Activated naive CD4-positive, alpha-beta T cell treated with anti-CD3 and anti-CD28 coated beads, Interleukin-2, amount 10 ng/mL, durations not matched to agents 7 days and 5 days (primary cell): Measurements from ENCODE around the gene INSR.
"Not testable (repeated sequence)": the region's sequence is repeated elsewhere in the genome, so short reads cannot be mapped to it uniquely, and the experiment has no call there.

Experiments
- CTCF ChIA-PET: fragments of 350-600 bp; sonication (Branson Sonifier 250); formaldehyde crosslinking; loops from one replicate; lab custom pipeline; 2021; ENCODE audit warnings: antibody characterized with exemption; lab: Charles Lee
- DNase-seq: peaks from one replicate; pipeline ENCODE4 v3.0.0-alpha.2; 2020
- H3K27ac Mint-ChIP-seq: one replicate; pipeline ENCODE4 v1.8.0; 2021; ENCODE audit warnings: mild to moderate bottlenecking, moderate library complexity, mixed read lengths
- H3K27me3 Mint-ChIP-seq: one replicate; pipeline ENCODE4 v1.8.0; 2021; ENCODE audit warnings: mild to moderate bottlenecking, mixed read lengths
- H3K36me3 Mint-ChIP-seq: one replicate; pipeline ENCODE4 v1.8.0; 2021; ENCODE audit warnings: mixed read lengths
- H3K4me1 Mint-ChIP-seq: one replicate; pipeline ENCODE4 v1.8.0; 2021; ENCODE audit warnings: mixed read lengths
- H3K4me3 Mint-ChIP-seq: one replicate; pipeline ENCODE4 v1.8.0; 2021; ENCODE audit warnings: mild to moderate bottlenecking, moderate library complexity, mixed read lengths
- H3K9me3 Mint-ChIP-seq: one replicate; pipeline ENCODE4 v1.8.0; 2021; ENCODE audit warnings: mixed read lengths

INSR gene

DNA sequence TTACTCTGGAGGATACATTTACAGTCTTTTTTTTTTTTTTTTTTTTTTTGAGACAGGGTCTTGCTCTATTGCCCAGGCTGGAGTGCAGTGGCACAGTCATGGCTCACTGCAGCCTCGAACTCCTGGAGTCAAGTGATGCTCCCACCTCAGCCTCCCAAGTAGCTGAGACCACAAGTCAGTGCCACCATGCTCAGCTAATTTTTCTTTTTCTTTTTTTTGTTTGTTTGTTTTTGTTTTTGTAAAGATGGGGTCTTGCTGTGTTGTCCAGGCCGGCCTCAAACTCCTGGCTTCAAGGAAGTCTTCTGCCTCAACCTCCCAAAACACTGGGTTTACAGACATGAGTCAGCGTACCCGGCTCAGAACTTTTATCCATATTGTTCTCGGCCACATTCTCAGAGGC, 64.5 kb downstream of the INSR start:
- Mint-ChIP-seq H3K36me3 (no peaks in the 10 kb centered on the region), H3K9me3 (no peaks in the 10 kb centered on the region), H3K4me1 (peaks cover 5% of the 10 kb centered on the region), H3K4me3 (no peak overlapping the region), H3K27me3 (peaks cover 10% of the 10 kb centered on the region), H3K27ac (no peak overlapping the region)
- no peak for DNase-seq
- CTCF ChIA-PET, result no interaction called here

DNA sequence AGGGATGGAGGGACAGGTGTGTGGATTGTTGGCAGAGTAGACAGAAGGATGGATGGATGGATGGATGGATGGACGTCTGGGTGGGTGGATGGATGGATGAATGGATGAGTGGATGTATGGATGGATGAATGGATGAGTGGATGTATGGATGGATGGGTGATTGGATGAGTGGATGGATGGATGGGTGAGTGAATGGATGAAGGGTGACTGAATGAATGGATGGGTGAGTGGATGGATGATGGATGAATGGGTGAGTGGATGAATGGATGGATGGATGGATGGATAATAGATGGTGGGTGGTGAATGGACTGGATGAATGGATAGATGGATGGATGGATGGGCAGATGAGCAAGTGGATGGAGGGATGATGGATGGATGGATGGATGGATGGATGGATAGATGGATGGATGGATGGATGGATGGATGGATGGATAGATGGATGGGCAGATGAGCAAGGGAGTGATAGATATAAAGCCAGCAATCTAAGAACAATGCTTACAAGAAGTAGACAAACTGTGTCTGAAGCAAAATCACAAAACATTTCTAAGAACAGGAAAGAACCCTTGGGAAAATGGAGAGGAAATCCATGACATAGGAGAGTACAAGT, 65.2 kb downstream of the INSR start:
- Mint-ChIP-seq H3K4me3 (no peak overlapping the region), H3K4me1 (peaks cover 5% of the 10 kb centered on the region), H3K9me3 (no peaks in the 10 kb centered on the region), H3K36me3 (no peaks in the 10 kb centered on the region), H3K27me3 (peaks cover 13% of the 10 kb centered on the region), H3K27ac (no peak overlapping the region)
- CTCF ChIA-PET, result no interaction called here
- no peak for DNase-seq

DNA sequence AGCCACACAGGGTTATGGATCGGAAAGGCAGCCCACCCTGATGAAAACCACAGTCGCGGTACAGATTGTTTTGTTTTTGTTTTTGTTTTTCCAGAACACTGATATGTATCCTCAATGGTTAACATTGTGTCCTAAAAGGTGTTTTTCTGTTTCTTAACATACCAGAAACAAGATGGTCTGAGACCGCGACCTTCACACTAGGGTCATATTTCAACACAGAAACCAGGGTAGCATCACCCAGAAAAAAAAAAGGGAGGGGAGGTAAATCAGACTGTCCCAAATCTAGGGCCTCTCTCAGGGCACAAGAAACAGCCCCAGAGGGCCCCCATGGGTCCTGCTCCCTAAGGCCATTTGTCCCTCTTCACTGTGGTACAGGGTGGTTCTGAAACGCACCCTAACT, 66.5 kb downstream of the INSR start:
- Mint-ChIP-seq H3K9me3 (no peaks in the 10 kb centered on the region), H3K27ac (no peak overlapping the region), H3K4me3 (no peak overlapping the region), H3K36me3 (no peaks in the 10 kb centered on the region), H3K4me1 (peaks cover 5% of the 10 kb centered on the region), H3K27me3 (peaks cover 13% of the 10 kb centered on the region)
- DNase-seq, result no peak
- CTCF ChIA-PET, result no interaction called here

DNA sequence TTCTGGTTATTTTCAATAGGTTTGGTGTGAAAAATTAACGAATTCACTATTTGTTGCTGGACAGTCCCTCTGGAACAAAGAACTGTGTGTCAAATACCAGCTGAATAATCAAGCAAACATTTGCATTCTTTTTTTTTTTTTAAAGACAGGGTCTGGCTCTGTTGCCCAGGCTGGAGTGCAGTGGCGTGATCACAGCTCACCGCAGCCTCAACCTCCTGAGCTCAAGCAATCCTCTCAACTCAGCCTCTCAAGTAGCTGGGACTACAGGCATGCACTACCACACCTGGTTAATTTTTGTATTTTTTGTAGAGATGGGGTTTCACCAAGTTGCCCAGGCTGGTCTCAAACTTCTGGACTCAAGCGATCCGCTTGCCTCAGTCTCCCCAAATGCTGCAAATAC, 67.1 kb downstream of the INSR start:
- H3K9me3 Mint-ChIP-seq, H3K27ac Mint-ChIP-seq, H3K36me3 Mint-ChIP-seq, H3K4me3 Mint-ChIP-seq, H3K4me1 Mint-ChIP-seq, DNase-seq, CTCF ChIA-PET: not testable (repeated sequence)
- peaks cover 13% of the 10 kb centered on the region for H3K27me3 Mint-ChIP-seq

DNA sequence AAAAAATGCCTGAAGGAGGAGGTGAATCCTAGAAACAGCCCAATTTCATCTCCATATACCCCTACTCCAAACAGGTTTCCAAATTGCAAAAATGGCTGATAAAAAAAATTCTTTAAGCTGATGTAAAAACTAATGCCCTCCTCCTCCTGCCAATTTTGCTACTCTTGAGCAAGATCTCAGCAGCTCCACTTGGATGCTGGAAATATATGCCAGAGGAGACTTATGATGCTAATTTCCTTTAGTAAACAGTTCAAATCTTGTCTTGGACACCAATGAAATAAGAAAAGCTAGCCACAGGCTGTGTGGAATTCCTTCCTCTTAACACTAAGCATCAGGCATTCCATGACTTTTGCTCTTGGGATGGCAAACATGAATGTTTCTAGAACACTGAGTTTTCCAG, 67.5 kb downstream of the INSR start:
- H3K9me3 Mint-ChIP-seq, result no peaks in the 10 kb centered on the region
- peaks cover 13% of the 10 kb centered on the region for H3K27me3 Mint-ChIP-seq
- CTCF ChIA-PET, result no interaction called here
- H3K4me3 Mint-ChIP-seq, result no peak overlapping the region
- no peak overlapping the region for H3K27ac Mint-ChIP-seq
- no peaks in the 10 kb centered on the region for H3K36me3 Mint-ChIP-seq
- peaks cover 5% of the 10 kb centered on the region for H3K4me1 Mint-ChIP-seq
- DNase-seq, result no peak

DNA sequence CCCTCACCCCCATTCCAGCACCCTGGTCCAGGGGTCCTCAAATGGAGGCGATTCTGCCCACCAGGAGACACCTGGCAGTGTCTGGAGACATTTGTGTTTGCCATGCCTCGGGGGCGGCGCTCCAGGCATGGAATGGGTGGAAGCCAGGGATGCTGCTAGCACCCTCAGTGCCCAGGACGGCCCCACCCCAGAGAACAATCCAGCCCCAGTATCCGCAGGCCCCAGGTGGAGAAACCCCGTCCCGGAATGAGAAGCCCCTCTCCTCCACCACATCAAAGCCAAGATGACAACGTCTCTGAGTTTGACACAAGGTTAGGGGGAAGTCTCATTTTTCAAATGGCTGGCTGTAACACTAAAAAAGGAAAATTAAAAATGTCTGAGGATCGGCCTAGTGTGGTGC, 68.5 kb downstream of the INSR start:
- H3K9me3 Mint-ChIP-seq, result no peaks in the 10 kb centered on the region
- no peak overlapping the region for H3K27ac Mint-ChIP-seq

DNA sequence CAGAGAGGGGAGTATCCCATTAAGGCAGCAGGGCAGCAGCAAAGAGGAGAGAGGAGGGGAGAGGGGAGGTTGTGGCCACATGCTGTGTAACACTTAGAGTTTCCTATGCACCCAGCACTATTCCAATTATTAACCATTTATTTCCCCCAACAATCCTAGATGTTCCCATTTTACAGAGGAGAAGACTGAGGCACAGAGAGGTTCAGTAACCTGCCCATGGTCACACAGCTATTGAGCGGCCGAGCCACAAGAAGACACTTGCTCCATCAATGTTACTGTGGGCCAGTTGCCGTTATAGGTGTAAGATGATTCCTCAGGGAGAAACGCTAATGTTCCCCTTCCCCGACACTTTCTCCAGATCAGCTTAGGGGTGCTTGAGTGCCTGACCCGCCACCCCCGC, 69.2 kb downstream of the INSR start:
- H3K27me3 Mint-ChIP-seq, result peaks cover 13% of the 10 kb centered on the region
- no peaks in the 10 kb centered on the region for H3K36me3 Mint-ChIP-seq
- no peak for DNase-seq
- H3K4me3 Mint-ChIP-seq, result no peak overlapping the region
- H3K9me3 Mint-ChIP-seq, result no peaks in the 10 kb centered on the region
- H3K4me1 Mint-ChIP-seq, result peaks cover 5% of the 10 kb centered on the region
- CTCF ChIA-PET, result no interaction called here
- H3K27ac Mint-ChIP-seq, result no peak overlapping the region

More for the DNA sequence above, 68.5 kb downstream of the INSR start:
- Mint-ChIP-seq H3K27me3 (peaks cover 13% of the 10 kb centered on the region), H3K4me1 (peaks cover 5% of the 10 kb centered on the region), H3K36me3 (no peaks in the 10 kb centered on the region), H3K4me3 (no peak overlapping the region)
- no peak for DNase-seq
- CTCF ChIA-PET, result no interaction called here

DNA sequence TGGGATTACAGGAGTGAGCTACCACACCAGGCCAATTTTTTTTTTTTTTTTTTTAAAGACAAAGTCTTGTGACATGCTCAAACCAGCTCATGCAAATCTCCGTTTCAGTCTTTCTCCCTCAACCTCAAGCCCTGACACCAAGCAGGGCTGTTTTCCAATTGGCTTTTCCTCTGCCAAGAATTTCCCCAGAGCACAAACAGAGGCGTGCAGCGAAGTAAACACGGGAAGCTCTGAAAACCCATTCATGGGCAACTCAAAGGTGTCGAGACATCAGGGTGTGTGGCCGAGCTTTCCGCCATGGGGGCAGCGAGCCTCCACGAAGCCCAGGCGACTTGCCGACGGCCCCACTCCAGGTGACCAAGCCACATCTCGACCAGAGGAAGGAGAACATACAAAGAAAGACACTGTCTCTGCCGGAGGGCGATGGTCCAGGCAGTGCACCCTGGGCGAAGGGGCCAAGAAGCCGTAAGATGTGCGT, 70.0 kb downstream of the INSR start:
- CTCF ChIA-PET, result interaction anchor here (0.6 kb wide), 1 partner anchor 18 kb away, joined by 3 read pairs; no protein-coding TSS in a partner anchor
- H3K4me3 Mint-ChIP-seq, result no peak overlapping the region
- no peaks in the 10 kb centered on the region for H3K36me3 Mint-ChIP-seq
- H3K9me3 Mint-ChIP-seq, result no peaks in the 10 kb centered on the region
- H3K27ac Mint-ChIP-seq, result no peak overlapping the region
- DNase-seq, result no peak
- H3K4me1 Mint-ChIP-seq, result peaks cover 5% of the 10 kb centered on the region
- peaks cover 13% of the 10 kb centered on the region for H3K27me3 Mint-ChIP-seq

DNA sequence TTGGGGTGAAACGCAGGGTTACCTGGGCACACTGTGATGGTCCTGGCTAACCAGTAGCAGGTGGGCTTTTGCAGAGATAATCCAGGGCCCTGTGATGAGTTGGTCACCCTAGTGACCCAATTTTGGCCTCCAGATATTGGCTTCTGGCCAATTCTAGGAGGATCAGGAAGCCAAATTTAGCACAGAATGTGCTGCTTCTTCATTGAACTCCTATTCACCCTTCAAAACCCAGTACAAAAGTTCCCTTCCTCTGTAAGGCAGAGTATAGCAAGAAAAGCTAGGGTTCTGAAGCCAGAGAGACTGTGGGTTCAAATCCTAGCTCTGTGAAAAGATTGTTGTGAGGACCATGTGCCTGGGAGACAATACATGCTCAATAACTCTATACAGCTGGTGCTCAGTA, 70.8 kb downstream of the INSR start:
- CTCF ChIA-PET, result no interaction called here
- Mint-ChIP-seq H3K4me1 (peaks cover 5% of the 10 kb centered on the region), H3K9me3 (no peaks in the 10 kb centered on the region), H3K36me3 (no peaks in the 10 kb centered on the region), H3K27ac (no peak overlapping the region), H3K27me3 (peaks cover 13% of the 10 kb centered on the region), H3K4me3 (no peak overlapping the region)
- no peak for DNase-seq

DNA sequence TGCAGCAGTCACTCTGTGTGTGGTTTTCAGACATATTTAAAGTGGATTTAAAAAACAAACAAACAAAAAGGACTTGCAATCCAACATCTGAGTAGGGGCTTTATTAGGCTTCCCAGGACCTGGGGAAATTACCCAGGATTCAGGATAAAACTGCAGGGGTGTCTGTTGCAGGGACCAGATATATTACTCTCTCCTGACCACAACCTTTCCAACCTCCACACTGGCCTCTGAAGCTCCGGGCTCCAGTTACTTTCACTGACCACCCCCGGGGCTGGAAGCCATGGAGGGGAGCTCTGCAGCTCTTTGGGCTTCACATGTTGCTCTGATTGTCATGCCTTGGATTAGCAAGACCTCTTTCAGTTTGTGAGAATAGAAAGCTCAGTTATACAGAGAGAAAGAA, 75.2 kb downstream of the INSR start:
- DNase-seq, result no peak
- Mint-ChIP-seq H3K27ac (no peak overlapping the region), H3K4me1 (no peaks in the 10 kb centered on the region), H3K27me3 (peaks cover 3% of the 10 kb centered on the region), H3K36me3 (no peaks in the 10 kb centered on the region), H3K4me3 (no peak overlapping the region), H3K9me3 (no peaks in the 10 kb centered on the region)
- CTCF ChIA-PET, result no interaction called here

DNA sequence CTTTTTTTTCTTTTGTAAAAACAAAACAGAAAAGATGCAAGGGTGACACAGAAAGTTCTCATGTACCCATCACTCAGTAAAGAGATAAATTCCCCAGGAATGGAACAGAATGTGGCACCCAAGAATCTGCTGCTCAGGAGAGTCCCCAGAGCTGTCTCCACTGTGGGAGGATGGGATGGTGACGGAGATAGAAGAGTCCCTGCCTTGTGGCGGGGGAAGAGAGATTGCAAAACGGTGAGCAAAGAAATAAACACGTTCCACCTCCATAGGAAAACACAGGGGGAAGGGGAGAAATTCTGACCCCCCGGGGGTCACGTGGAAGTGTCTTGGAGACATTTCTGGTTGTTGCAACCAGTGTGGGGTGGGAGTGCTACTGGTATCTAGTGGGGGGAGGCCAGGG, 76.4 kb downstream of the INSR start:
- Mint-ChIP-seq H3K36me3 (no peaks in the 10 kb centered on the region), H3K9me3 (no peaks in the 10 kb centered on the region), H3K27ac (no peak overlapping the region), H3K4me1 (no peaks in the 10 kb centered on the region), H3K27me3 (peaks cover 3% of the 10 kb centered on the region), H3K4me3 (no peak overlapping the region)
- no peak for DNase-seq
- CTCF ChIA-PET, result no interaction called here

DNA sequence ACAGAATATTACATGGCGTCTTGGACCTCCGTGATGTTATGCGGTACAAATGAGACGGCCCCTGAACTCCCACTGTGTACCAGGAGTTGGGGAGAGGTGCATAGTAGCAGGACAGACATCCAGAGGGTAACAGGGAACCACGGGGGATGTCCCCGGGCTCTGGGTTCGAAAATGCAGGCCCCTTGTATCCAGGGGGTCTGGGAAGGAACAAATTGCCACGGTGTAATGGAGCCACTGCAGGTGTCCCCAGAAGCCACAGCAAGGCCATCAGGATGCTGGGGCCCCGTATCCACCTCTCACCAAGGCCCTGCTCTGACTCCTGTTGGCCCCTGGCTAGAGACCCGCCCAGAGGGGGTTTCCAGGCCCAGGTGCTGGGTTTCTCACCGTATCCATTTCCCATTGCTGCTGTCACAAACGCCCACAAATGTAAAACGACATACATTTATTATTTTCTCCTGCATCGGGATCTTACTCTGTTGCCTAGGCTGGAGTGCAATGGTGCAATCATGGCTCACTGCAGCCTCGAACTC, 77.8 kb downstream of the INSR start:
- Mint-ChIP-seq H3K9me3 (no peaks in the 10 kb centered on the region), H3K4me1 (no peaks in the 10 kb centered on the region), H3K27me3 (peaks cover 12% of the 10 kb centered on the region), H3K4me3 (no peak overlapping the region), H3K27ac (no peak overlapping the region), H3K36me3 (no peaks in the 10 kb centered on the region)
- DNase-seq, result no peak
- CTCF ChIA-PET, result no interaction called here

DNA sequence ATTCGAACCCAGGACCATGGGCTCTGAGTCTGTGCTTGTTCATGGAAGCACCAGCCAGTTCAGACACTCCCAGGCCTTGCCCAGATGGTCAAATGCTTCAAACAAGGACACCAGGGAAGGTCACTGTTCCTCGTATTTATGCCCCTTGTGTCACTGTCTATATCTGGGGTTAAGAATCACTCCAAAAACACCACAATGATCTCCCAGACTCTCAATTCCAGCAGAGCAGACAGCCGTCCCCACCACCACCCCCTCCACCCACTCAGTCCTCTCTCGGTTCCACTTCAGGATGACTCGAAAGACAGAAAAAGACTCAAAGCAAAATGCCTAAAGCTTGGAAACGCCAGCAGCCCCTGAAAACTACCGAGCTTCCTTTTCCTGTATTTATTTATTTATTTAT, 79.0 kb downstream of the INSR start:
- no peaks in the 10 kb centered on the region for H3K4me1 Mint-ChIP-seq
- peaks cover 12% of the 10 kb centered on the region for H3K27me3 Mint-ChIP-seq
- no peak overlapping the region for H3K4me3 Mint-ChIP-seq
- no peaks in the 10 kb centered on the region for H3K9me3 Mint-ChIP-seq
- H3K36me3 Mint-ChIP-seq, result no peaks in the 10 kb centered on the region
- no peak overlapping the region for H3K27ac Mint-ChIP-seq
- DNase-seq, result no peak
- CTCF ChIA-PET, result no interaction called here

DNA sequence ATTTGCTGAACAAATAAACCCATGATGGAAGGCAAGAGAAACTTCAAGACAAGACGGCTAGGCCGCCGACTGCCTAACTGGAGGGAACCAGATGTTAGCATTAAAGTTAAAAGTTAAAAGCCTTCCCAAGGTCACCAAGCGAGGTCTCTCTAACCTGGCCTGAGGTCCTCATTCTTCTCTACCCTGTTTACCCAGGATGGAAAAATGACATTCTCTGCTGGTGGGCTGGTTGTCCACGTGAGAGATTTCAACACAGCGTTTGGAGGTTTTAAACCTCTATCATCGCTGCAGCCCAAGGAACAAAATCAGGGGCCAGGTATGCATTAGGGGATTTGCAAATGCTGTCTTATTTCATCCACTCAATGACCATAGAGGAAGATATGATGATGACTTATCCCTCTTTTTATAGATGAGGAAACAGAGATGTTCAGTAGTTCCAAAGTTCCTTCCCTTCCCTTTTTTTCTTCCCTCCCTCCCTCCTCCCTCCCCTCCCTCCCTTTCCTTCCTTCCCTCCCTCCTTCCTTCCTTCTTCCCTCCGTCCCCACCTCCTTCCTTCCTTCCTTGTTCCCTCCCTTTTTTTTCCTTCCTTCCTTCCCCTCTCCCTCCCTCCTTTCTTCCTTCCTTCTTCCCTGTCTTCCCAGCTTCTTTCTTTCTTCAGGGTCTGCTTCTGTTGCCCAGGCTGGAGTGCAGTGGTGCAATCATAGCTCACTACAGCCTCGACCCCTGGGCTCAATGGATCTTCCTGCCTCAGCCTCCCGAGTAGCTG, 79.7 kb downstream of the INSR start:
- H3K27me3 Mint-ChIP-seq, result peaks cover 12% of the 10 kb centered on the region
- no peaks in the 10 kb centered on the region for H3K9me3 Mint-ChIP-seq
- no peak overlapping the region for H3K4me3 Mint-ChIP-seq
- H3K27ac Mint-ChIP-seq, result no peak overlapping the region
- H3K4me1 Mint-ChIP-seq, result no peaks in the 10 kb centered on the region
- CTCF ChIA-PET, result no interaction called here
- H3K36me3 Mint-ChIP-seq, result no peaks in the 10 kb centered on the region
- DNase-seq, result no peak
